AG09309 (cell line): ENCODE data around the gene NTRK1.
A peak's percentile ranks its signal among the peaks of the same experiment; 100 is the strongest.

Source experiments
- DNase-seq: peaks from one replicate; pipeline ENCODE4 v3.0.0-alpha.2; 2010; ENCODE audit warnings: low read depth
- H3K4me3 ChIP-seq: 2 replicates; pipeline ENCODE4 v1.5.1; 2011; ENCODE audit warnings: mild to moderate bottlenecking, low read depth, low read length, moderate library complexity; ENCODE audit not compliant: control insufficient read depth
- TF ChIP-seq, protein P1 (sequence below): IDR thresholded peaks from 2 replicates; pipeline ENCODE4 v1.5.1; 2011; ENCODE audit warnings: mild to moderate bottlenecking, low read depth, low read length, inconsistent platforms; ENCODE audit not compliant: insufficient read depth, control insufficient read depth; ENCODE audit errors: missing control alignments

Gene NTRK1

DNA sequence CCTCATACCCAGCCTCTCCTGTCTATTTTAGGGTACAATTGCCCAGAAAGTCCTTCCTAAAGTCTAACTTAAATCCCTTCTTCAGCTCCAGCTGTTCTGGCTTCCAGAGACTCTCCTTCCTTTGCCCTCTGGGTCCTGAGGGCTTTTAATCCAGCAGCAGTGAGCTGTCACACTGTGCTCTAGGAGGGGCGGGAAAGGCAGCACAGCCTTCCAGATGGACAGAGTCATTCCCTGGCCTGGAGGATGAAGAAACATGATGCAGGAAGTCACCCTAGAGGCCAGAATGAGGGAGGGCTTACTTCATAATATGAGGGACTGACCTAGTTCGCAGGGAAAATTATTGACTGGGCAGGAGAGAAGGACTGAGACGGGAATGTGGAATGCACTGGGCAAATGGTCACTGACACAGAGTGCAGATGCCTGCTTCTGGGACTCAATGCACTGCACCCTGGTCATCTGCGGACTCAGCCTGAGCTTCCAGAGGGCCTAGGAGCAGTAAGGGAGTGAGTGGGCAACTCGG lies 45.3 kb upstream of the NTRK1 start:
- peak; percentile 74 for DNase-seq
- no peak overlapping the region for H3K4me3 ChIP-seq
- TF ChIP-seq, protein P1, sequence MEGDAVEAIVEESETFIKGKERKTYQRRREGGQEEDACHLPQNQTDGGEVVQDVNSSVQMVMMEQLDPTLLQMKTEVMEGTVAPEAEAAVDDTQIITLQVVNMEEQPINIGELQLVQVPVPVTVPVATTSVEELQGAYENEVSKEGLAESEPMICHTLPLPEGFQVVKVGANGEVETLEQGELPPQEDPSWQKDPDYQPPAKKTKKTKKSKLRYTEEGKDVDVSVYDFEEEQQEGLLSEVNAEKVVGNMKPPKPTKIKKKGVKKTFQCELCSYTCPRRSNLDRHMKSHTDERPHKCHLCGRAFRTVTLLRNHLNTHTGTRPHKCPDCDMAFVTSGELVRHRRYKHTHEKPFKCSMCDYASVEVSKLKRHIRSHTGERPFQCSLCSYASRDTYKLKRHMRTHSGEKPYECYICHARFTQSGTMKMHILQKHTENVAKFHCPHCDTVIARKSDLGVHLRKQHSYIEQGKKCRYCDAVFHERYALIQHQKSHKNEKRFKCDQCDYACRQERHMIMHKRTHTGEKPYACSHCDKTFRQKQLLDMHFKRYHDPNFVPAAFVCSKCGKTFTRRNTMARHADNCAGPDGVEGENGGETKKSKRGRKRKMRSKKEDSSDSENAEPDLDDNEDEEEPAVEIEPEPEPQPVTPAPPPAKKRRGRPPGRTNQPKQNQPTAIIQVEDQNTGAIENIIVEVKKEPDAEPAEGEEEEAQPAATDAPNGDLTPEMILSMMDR, result no peak

DNA sequence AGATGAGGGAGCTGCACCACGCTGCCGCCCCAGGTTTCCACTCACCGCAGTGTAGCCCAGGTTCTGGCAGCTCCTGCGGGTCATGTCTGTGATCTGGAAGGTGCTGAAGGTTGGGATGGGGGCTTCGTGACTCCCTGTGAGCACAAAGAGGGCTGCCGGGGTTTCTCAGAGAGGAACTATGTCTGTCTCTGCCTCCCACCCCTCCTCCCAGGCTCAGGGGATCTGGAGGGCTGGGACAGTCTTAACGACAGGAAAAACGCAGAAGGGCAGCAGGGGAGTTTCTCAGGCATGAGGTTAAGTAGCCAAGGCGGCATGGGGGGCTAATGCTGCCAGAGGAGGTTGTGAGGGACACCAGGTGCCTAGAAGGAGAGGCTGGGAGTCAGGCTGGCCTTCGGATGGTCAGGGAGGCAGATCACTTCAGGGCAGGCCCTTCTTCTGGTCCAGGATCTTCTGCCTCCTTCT lies 44.7 kb upstream of the NTRK1 start:
- H3K4me3 ChIP-seq, result no peak overlapping the region
- DNase-seq, result no peak
- TF ChIP-seq, protein P1, result no peak

DNA sequence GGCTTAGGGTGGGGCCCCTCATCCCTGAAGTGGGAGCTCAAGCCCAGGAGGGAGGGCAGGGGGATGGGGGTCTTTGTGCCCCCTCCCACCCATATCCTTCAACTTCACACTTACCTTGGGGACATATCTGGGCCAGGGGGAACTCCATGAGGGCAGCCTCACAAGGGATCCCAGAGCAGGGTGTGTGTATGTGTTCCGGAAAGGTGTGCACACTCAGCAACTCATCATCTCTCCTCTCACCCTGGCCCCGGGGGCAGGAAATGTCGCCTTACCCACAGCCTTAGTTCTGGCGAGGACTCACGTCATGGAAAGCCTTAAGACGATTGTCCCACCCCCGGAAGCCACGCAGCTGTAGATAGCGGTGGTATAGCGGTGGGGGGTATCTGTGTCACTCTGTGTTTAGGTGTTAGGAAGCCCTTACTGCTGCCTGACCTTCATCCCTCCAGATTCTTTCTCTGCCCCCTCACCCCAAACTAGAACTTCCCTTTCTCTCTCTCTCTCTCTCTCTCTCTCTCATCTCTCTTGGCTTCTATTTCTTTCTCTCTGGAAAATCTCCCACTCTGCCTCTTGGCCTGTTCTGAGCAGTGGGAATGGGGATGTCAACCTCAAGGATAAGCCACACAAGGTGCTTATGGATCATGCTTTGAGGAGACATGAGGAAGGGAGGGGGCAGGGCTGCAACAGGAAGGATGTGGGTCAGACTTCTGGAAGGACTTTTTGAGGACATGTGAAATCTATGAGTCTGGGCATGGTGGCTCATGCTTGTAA lies 43.9 kb upstream of the NTRK1 start, which contains the start of gene SH2D2A:
Gene SH2D2A, minus strand, starts transcription at position 288 of the 768 bp plus-strand sequence. Its CDS starts 140 bp downstream, at position 148.
- no peak within 1 kb of the TSS for H3K4me3 ChIP-seq
- DNase-seq, result no peak
- TF ChIP-seq, protein P1, result no peak

DNA sequence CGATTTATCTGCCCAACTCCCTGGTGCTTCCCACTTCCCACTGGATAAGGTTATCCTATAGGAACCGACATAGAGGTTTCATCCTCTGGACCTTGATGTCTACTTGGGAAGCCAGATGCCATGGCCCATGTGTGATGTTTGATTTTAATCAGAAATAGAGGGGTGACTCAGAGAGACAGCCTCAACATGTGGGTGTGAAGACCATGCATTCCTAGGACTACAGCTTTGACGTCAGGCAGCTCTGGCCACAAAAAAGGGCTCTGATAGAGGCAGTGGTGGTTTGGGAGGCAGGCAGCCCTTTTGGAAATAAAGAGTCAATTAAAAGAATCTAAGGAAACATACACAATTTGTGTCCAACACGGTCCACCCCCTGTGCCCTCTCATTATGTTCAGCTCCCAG lies 38.9 kb upstream of the NTRK1 start:
- TF ChIP-seq, protein P1, result no peak
- DNase-seq, result no peak
- no peak overlapping the region for H3K4me3 ChIP-seq

DNA sequence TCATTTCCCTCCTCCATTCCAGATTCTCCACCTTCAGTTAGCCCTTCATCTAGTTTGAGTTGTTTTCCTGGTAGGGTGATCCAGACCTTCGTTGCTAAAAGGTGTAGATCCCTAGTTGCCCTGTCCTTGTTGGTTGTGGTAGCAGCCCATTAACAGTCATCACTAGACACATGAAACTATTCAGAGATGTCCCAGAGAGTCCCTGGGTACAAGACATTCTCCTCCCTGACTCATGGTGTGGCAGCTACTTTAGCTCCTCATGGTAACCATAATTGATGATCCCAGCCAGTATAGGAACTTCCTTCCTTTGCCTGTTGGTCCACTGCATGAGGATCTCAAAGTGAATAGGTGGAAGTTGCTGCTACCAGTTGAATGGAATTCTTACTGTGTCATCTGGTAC lies 38.0 kb upstream of the NTRK1 start:
- H3K4me3 ChIP-seq, result no peak overlapping the region
- DNase-seq, result no peak
- TF ChIP-seq, protein P1, result no peak

DNA sequence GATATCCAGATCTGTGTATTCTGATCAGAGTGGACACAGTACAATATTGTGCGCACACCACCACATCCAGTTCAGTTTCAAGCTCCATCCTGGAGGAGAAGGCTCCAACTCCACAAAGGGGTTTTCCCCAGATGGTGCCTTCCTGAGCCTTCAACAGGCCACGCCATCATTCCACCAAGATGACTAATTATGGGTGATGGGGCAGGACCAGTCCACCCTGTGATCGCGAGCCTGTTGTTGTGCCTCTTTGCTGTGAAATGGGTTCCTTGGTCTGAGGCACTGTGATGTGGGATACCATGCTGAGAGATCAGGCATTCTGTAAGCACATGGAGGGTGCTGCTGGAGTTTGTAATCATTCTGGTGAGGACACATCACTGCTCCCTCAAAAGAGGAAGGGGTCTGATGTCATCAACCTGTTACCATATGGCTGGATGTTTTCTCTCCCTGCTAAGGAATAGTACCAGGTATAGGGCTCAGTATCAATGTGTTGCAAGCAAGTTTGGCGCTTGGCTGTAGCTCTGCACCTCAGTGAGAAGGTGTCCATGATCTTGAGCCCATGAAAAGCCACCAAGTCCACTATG lies 37.4 kb upstream of the NTRK1 start:
- TF ChIP-seq, protein P1, result no peak
- H3K4me3 ChIP-seq, result no peak overlapping the region
- DNase-seq, result no peak
